Activated gamma-delta T cell (primary cell): ENCODE results near the gene PCDHGB3.
"Not testable (repeated sequence)": the region's sequence is repeated elsewhere in the genome, so short reads cannot be mapped to it uniquely, and the experiment has no call there.

Experiments used
- DNase-seq: peaks from one replicate; lab custom pipeline; 2025; lab: John Stamatoyannopoulos, UW

The PCDHGB3 gene

DNA sequence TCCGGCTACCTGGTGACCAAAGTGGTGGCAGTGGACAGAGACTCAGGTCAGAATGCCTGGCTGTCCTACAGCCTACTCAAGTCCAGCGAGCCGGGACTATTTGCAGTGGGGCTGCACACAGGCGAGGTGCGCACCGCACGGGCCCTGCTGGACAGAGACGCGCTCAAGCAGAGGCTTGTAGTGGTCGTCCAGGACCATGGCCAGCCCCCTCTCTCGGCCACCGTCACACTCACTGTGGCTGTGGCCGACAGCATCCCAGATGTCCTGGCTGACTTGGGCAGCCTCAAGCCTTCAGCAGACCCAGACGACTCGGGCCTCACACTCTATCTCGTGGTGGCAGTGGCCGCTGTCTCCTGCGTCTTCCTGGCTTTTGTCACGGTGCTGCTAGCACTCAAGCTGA, 13.1 kb upstream of the PCDHGB3 start:
- DNase-seq: no peak

DNA sequence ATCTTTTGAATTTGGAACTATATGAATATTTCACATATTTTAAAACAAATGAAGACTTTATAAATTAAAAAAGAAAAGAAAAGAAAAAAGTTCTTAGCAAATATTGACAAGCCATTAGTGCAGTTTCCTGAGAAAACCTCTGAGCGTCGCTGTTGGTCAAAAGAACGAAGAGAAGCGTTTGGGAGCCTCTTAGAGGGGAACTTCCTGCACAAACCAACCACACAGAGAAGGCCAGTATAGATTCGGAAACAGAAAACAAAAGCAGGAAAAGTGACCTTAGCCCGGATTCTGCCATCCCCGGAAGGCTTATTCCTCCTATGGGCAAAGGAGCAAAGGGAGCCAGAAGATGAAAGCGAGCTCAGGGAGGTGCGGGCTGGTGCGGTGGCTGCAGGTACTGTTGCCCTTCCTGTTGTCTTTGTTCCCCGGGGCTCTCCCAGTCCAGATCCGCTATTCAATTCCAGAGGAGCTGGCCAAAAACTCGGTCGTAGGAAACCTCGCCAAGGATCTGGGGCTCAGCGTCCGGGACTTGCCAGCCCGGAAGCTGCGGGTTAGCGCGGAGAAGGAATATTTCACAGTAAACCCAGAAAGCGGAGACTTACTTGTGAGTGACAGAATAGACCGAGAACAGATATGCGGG, 10.1 kb upstream of the PCDHGB3 start, which contains the start of gene PCDHGB2:
Gene PCDHGB2 (plus strand): TSS at position 205 of the 637 bp plus-strand sequence. CDS start 142 bp downstream, at position 347.
- no peak for DNase-seq

DNA sequence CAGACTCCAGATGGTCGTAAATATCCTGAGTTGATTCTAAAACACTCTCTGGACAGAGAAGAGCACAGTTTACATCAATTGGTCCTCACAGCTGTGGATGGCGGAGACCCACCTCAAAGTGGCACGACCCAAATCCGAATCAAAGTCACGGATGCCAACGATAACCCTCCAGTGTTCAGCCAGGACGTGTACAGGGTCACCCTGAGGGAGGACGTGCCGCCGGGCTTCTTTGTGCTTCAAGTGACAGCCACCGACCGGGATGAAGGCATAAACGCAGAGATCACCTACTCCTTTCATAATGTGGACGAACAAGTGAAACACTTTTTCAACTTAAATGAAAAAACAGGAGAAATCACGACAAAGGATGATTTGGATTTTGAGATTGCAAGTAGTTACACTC, 9.4 kb upstream of the PCDHGB3 start:
- DNase-seq: no peak

DNA sequence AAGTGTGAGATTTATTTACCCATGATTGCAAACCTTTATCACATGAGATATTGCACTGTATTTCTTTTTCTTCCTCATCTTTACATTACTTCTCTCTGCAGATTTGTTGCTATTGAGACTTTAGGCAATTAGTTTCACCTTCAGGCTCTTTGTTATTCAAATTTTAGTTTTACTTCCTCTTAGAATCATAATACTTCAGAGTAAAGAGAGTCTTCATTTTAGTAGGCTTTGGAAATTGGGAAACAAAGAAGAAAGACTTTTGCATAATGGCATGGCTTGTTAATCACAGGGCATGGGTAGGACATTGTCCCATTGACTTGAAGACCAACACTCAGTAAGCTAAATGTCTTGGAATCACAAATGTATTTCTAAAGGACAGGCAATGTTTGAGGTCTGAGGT, 7.3 kb upstream of the PCDHGB3 start:
- no peak for DNase-seq

DNA sequence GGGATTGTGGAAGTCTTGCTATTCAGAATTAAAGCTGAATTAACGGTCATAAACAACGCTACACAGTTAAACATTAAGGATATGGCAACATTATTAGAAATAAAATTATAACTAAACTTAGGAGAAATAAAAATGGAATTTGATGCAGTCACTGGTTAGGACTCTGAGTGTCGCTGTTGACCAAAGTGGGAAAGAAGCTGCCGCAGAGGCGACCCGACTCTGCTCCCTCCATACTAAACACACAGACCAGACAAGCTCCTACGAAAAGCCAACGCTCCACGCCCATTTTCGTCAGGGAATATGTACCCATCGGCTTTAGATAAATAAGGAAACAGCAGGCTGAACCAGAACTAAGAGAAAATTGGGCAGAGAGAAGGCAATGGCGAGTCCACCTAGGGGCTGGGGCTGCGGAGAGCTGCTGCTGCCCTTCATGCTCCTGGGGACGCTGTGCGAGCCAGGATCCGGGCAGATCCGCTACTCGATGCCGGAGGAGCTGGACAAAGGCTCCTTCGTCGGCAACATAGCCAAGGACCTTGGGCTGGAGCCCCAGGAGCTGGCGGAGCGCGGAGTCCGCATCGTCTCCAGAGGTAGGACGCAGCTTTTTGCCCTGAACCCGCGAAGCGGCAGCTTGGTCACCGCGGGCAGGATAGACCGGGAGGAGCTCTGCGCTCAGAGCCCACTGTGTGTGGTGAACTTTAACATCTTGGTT, 5.9 kb upstream of the PCDHGB3 start, which contains the start of gene PCDHGA5:
Gene PCDHGA5 (plus strand): TSS at position 211 of the 709 bp plus-strand sequence. CDS start 169 bp downstream, at position 380.
- no peak for DNase-seq

DNA sequence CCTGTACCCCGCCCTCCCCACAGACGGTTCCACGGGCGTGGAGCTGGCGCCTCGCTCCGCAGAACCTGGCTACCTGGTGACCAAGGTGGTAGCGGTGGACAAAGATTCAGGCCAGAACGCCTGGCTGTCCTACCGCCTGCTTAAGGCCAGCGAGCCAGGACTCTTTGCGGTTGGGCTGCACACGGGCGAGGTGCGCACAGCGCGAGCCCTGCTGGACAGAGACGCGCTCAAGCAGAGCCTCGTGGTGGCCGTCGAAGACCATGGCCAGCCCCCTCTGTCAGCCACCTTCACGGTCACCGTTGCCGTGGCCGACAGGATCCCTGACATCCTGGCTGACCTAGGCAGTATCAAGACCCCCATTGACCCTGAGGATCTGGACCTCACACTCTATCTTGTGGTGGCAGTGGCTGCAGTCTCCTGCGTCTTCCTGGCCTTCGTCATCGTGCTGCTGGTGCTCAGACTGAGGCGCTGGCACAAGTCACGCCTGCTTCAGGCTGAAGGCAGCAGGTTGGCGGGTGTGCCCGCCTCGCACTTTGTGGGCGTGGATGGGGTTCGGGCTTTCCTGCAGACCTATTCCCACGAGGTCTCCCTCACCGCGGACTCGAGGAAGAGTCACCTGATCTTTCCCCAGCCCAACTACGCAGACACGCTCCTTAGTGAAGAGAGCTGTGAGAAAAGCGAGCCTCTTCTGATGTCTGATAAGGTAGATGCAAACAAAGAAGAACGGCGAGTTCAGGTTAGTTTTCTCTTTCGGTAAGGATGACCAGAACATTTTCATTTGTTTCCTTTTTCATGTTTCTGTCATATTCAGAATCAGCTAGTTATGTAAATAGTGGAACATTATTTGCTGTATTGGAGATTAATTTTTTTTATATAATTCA, 3.8 kb upstream of the PCDHGB3 start:
- no peak for DNase-seq

DNA sequence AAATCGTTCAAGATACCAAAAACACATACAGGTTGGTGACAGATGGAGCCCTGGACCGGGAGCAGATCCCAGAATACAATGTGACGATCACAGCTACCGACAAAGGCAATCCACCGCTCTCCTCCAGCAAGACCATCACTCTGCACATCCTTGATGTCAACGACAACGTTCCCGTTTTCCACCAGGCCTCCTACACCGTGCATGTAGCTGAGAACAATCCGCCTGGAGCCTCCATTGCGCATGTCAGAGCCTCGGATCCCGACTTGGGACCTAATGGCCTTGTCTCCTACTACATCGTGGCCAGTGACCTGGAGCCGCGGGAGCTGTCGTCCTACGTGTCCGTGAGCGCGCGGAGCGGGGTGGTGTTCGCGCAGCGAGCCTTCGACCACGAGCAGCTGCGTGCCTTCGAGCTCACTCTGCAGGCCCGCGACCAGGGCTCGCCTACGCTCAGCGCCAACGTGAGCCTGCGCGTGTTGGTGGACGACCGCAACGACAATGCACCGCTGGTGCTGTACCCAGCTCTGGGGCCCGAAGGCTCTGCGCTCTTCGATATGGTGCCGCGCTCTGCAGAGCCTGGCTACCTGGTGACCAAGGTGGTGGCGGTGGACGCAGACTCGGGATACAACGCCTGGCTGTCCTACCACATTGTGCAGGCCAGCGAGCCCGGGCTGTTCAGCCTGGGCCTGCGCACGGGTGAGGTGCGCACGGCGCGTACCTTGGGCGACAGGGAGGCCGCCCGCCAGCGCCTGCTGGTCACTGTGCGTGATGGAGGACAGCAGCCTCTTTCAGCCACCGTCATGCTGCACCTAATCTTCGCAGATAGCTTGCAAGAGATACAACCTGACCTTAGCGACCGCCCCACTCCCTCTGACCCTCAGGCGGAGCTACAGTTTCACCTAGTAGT, 1.8 kb downstream of the PCDHGB3 start:
- DNase-seq: no peak

DNA sequence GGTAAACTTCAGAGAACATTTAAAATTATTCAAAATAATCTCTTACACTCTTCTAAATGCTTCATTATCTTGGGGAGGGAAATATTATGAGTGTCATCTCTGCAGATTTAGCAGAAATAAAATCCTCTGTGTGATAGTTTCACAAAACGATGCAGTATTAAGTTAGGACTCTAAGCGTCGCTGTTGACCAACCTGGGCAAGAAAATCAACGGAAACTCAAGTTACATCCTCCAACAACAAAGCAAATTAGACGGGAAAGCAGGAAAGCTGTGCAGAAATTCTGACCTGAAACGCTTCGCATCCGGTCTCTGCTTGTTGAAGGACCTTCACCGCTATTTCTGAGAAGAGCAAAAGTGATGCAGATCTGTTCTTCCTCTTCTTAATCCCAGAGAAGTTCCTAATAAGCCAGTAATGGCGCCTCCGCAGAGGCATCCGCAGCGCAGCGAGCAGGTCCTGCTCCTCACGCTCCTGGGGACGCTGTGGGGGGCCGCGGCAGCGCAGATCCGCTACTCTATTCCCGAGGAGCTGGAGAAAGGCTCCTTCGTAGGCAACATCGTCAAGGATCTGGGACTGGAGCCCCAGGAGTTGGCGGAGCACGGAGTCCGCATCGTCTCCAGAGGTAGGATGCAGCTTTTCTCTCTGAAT, 3.8 kb downstream of the PCDHGB3 start, which contains the start of gene PCDHGA6:
Gene PCDHGA6 (plus strand): TSS at position 219 of the 645 bp plus-strand sequence. CDS start 193 bp downstream, at position 412.
- no peak for DNase-seq

DNA sequence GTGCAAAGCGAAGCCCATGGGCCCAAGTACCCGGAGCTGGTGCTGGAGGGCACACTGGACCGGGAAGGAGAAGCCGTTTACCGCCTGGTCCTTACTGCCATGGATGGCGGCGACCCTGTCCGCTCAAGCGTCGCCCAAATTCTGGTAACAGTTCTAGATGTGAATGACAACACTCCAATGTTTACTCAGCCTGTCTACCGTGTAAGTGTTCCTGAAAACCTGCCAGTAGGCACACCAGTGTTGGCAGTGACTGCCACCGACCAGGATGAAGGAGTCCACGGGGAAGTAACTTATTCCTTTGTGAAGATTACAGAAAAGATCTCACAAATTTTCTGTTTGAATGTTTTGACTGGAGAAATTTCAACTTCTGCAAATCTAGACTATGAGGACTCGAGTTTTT, 4.6 kb downstream of the PCDHGB3 start:
- DNase-seq: no peak

DNA sequence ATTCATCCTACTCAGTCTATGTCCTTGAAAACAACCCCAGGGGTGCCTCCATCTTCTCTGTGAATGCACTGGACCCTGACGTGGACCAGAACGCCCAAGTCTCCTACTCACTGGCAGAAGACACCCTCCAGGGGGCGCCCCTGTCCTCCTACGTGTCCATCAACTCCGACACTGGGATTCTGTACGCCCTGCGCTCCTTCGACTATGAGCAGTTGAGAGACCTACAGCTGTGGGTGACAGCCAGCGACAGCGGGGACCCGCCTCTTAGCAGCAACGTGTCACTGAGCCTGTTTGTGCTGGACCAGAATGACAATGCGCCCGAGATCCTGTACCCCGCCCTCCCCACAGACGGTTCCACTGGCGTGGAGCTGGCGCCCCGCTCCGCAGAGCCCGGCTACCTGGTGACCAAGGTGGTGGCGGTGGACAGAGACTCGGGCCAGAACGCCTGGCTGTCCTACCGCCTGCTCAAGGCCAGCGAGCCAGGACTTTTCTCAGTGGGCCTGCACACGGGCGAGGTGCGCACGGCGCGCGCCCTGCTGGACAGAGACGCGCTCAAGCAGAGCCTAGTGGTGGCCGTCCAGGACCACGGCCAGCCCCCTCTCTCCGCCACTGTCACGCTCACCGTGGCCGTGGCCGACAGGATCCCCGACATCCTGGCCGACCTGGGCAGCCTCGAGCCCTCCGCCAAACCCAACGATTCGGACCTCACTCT, 5.6 kb downstream of the PCDHGB3 start:
- not testable (repeated sequence) for DNase-seq

DNA sequence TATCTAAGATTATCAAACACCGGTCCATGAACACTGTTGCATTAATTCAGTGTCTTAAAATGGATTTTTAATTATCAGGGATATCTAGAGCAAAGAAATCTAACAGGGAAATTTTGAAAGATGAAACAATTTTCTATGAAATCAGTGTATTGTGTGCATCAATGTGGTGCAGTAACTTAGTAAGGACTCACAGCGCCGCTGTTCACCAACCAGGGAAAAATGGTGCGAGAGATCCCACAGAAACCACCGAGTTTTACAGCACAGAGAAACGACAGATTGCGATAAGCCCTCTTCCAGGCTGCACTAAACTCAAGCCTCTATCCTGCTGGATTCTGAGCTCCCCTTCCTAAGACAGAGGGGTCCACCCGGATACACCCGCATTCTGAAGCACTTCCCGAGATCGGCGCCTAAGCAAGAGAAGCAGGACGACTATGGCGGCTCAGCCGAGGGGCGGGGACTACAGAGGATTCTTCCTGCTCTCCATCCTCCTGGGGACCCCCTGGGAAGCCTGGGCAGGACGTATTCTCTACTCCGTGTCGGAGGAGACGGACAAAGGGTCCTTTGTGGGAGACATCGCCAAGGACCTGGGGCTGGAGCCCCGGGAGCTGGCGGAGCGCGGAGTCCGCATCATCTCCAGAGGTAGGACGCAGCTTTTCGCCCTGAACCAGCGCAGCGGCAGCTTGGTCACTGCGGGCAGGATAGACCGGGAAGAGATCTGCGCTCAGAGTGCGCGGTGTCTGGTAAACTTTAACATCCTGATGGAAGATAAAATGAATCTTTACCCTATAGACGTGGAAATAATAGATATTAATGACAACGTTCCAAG, 12.6 kb downstream of the PCDHGB3 start, which contains the start of gene PCDHGA7:
Gene PCDHGA7 (plus strand): TSS at position 274 of the 826 bp plus-strand sequence. CDS start 158 bp downstream, at position 432.
- no peak for DNase-seq

DNA sequence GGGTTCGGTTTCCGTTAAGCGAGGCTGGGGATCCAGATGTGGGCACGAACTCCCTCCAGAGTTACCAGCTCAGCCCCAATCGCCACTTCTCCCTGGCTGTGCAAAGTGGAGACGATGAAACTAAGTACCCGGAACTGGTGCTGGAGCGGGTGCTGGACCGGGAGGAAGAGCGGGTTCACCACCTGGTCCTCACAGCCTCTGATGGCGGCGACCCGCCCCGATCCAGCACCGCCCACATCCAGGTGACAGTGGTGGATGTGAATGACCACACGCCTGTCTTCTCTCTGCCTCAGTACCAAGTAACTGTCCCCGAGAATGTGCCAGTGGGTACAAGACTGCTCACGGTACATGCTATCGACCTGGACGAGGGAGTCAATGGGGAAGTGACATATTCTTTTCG, 13.3 kb downstream of the PCDHGB3 start:
- no peak for DNase-seq

DNA sequence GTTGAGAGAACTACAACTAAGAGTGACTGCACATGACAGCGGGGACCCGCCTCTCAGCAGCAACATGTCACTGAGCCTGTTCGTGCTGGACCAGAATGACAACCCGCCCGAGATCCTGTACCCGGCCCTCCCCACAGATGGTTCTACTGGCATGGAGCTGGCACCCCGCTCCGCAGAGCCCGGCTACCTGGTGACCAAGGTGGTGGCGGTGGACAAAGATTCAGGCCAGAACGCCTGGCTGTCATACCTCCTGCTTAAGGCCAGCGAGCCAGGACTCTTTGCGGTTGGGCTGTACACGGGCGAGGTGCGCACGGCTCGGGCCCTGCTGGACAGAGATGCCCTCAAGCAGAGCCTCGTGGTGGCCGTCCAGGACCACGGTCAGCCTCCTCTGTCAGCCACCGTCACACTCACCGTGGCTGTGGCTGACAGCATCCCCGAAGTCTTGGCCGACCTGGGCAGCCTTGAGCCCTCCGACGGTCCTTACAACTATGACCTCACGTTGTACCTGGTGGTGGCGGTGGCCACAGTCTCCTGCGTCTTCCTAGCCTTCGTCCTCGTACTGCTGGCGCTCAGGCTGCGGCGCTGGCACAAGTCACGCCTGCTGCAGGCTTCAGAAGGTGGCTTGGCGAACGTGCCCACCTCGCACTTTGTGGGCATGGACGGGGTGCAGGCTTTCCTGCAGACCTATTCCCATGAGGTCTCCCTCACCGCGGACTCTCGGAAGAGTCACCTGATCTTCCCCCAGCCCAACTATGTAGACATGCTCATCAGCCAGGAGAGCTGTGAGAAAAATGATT, 14.6 kb downstream of the PCDHGB3 start:
- no peak for DNase-seq

DNA sequence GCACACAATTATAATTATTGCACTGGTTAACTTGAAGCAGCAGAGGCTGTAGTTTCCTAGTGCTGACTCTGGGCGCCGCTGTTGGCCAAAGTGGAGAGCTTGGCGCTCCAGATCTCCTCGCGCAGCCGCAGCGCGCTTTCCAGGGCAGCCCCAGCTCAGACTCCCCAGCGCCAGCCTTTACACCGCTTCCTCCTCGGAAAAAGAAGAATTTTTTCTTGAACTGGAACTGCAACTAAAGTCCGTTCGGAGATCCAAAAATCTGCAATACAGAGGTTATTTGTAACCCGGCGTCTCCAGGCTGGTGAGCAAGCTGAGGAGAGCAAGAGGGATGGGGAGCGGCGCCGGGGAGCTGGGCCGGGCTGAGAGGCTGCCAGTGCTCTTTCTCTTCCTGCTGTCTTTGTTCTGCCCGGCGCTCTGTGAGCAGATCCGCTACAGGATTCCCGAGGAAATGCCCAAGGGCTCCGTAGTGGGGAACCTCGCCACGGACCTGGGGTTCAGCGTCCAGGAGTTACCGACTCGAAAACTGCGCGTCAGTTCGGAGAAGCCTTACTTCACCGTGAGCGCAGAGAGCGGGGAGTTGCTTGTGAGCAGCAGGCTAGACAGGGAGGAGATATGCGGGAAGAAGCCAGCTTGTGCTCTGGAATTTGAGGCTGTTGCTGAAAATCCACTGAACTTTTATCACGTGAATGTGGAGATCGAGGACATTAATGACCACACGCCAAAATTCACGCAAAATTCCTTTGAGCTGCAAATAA, 17.7 kb downstream of the PCDHGB3 start, which contains the start of gene PCDHGB4:
Gene PCDHGB4 (plus strand): TSS at position 142 of the 755 bp plus-strand sequence. CDS start 187 bp downstream, at position 329.
- not testable (repeated sequence) for DNase-seq

DNA sequence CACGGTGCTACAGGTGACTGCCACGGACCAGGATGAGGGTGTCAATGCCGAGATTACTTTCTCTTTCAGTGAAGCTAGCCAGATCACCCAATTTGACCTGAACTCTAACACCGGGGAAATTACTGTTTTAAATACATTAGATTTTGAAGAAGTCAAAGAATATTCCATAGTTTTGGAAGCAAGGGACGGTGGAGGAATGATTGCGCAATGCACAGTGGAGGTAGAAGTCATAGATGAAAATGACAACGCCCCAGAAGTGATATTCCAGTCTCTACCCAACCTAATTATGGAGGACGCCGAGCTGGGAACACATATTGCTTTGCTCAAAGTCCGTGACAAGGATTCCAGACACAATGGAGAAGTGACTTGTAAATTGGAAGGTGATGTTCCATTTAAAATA, 18.6 kb downstream of the PCDHGB3 start:
- no peak for DNase-seq

DNA sequence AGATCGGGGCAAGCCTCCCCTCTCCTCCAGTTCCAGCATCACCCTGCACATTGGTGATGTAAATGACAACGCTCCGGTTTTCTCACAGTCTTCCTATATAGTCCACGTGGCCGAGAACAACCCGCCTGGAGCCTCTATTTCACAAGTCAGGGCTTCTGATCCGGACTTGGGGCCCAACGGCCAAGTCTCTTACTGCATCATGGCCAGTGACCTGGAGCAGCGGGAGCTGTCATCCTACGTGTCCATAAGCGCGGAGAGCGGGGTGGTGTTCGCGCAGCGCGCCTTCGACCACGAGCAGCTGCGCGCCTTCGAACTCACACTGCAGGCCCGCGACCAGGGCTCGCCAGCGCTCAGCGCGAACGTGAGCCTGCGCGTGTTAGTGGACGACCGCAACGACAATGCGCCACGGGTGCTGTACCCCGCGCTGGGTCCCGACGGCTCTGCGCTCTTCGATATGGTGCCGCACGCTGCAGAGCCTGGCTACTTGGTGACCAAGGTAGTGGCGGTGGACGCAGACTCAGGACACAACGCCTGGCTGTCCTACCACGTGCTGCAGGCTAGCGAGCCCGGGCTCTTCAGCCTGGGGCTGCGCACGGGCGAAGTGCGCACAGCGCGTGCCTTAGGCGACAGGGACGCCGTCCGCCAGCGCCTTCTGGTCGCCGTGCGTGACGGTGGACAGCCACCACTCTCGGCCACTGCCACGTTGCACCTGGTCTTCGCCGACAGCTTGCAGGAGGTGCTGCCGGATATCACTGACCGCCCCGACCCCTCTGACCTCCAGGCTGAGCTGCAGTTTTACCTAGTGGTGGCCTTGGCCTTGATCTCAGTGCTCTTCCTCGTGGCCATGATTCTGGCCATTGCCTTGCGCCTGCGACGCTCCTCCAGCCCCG, 19.4 kb downstream of the PCDHGB3 start:
- DNase-seq: no peak
